Measurements from ENCODE around the gene TMEM72.

- TF ChIP-seq CTCF (IDR thresholded peaks at IDR 0.05) (no peak), POLR2AphosphoS5 (IDR thresholded peaks at IDR 0.05) (no peak), POLR2A (IDR thresholded peaks at IDR 0.05) (no peak)
Observed at GRCh38 chr10:44862924-44863323, 48.2 kb upstream of the TMEM72 start.

All from breast epithelium (tissue), 3 donors.